Stimulated activated CD4-positive, alpha-beta T cell treated with anti-CD3 and anti-CD28 coated beads, Interleukin-4, amount 100 ng/mL, for 48 hours (primary cell): ENCODE results near the gene SOWAHA.
"Not testable (repeated sequence)": the region's sequence is repeated elsewhere in the genome, so short reads cannot be mapped to it uniquely, and the experiment has no call there.

Source experiments
- DNase-seq, 2 donors: peaks; one replicate each; pipeline ENCODE4 v3.0.0-alpha.2; 2020; ENCODE audit warnings: low read depth in 2 of 2

The SOWAHA gene

DNA sequence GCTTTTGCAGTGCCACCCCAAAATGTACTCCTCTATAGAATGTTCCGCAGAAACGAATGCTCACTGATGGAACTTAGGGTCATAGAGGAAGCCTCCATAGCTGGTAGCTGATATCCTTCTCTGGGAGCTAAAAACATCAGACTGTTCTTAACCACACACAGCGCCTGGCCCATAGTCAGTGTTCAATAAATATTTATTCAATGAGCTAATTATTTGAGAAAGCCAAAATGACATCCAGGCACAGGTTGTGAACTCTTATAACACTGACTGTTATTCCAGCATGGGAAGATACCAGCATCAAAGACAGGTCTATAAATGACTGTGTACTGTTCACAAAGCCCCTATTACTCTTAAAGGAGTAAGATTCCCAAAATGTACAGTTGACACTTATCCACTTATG, 40.2 kb downstream of the SOWAHA start:
- no peak for DNase-seq

DNA sequence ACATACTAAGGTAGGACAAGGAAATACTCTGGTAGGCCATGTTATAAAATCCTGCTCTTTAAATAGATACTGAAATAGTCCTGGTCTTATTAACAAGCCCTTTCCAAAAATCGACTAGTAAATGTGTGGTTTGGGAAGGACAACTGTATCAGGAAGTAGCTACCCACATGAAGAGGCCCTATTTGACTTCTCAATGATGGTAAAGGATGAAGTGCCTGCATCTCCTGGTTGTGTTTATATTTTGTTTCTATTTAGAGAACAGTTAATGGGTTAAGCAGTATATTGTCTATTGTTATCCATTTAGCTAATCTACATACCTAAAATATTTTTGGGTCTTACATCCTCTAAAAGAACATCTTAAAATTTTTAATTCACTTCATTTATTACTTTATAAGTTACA, 40.7 kb downstream of the SOWAHA start:
- DNase-seq: no peak

DNA sequence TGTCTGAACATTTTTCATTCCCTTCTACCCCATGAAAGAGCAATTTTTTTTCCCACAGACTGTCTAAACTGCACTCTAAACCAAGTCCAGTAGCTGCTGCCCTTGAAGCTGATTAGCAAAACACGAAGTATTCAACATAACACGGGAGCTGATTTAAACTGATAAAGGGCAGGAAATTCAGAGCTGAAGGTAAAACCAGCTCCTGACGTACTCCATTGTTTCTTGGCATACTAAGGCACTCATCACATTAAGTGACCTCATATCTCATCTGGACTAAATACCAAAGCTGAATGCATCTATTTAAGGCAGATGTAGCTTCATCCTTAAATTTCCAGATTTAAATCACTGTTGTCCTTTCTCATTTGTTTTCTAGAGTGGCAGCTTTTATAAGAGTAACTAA, 41.2 kb downstream of the SOWAHA start:
- no peak for DNase-seq

DNA sequence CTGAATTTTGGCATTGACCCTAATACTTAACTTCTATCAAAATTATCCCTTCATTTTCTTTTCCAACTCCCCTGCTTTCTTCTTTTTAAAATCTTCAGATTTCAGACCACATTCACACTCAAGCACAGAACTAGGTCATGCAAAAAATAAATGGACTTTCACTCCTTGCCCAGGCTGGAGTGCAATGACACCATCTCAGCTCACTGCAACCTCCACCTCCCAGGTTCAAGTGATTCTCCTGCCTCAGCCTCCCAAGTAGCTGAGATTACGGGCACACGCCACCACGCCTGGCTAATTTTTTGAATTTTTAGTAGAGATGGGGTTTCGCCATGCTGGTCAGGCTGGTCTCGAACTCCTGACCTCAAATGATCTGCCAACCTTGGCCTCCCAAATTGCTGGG, 41.9 kb downstream of the SOWAHA start:
- not testable (repeated sequence) for DNase-seq

DNA sequence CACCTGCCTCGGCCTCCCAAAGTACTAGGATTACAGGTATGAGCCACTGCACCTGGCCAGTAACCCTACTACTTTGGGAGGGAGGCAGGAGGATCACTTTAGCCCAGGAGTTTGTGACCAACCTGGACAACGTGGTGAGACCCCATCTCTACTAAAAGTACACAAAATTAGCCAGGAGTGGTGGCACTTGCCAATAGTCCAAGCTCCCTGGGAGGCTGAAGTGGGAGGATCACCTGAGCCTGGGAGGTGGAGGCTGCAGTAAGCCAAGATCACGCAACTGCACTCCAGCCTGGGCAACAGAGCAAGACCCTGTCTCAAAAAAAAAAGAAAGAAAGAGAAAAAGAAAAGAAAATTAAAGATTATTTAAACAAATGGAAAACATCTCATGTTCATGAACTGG, 42.9 kb downstream of the SOWAHA start:
- no peak for DNase-seq

- no peak for DNase-seq
Observed at GRCh38 chr5:132859889-132860437, 46.9 kb downstream of the SOWAHA start.

DNA sequence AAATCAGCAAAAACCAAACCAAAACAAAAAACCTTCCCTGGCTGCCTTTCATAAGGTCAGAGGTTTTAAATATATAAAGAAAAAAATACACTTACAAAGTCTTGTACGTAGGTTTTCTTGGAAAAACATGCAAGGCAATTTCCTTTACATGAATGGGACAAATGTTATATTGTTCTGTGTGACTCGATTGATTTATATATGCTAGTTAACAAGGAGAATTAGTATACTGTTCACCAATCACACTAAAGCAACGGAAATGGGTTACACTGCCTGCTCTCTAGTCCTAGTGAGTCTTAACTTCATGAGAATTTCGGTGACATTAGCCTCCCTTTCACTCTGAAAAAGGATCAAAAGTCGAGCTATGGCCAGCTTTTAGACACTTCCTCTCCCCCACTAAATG, 47.6 kb downstream of the SOWAHA start:
- no peak for DNase-seq

GRCh38 chr5:132865668-132866341, 52.7 kb downstream of the SOWAHA start:
- no peak for DNase-seq
